ENCODE data around the gene RCCD1.

- TF ChIP-seq GATA3 (IDR thresholded peaks at IDR 0.05; ENCODE audit: low read depth, low read length) (no peak), GATA2 (IDR thresholded peaks at IDR 0.05; ENCODE audit: low read depth, low read length) (no peak)
These were observed 20.3 kb upstream of the RCCD1 start for GRCh38 chr15:90934256-90934948.

All from SH-SY5Y (cell line).